Karpas-422 (cell line): ENCODE data around the gene APC. TPM values are rescaled to one million over a fixed set of nuclear protein-coding genes. Genes with fewer than 3 reads are reported as not detected.

Experiments used
- DNase-seq: peaks from one replicate; pipeline ENCODE4 v3.0.0-alpha.2; 2015
- H2AFZ ChIP-seq: fragments of 200-600 bp; sonication (generic); 2 replicates; pipeline ENCODE4 v1.6.1; 2014; ENCODE audit warnings: antibody characterized with exemption, low read length, mixed read lengths
- H3K27ac ChIP-seq: fragments of 200-600 bp; sonication (generic); 2 replicates; pipeline ENCODE4 v1.5.1; 2014; ENCODE audit warnings: mild to moderate bottlenecking, low read length, moderate library complexity
- H3K27me3 ChIP-seq: fragments of 200-600 bp; sonication (generic); 2 replicates; pipeline ENCODE4 v1.6.1; 2014; ENCODE audit warnings: low read length, mixed read lengths
- H3K36me3 ChIP-seq: fragments of 200-600 bp; sonication (generic); 2 replicates; pipeline ENCODE4 v1.6.1; 2014; ENCODE audit warnings: low read length, mixed read lengths; ENCODE audit not compliant: insufficient read depth
- H3K4me1 ChIP-seq: fragments of 200-600 bp; sonication (generic); 2 replicates; pipeline ENCODE4 v1.6.1; 2014; ENCODE audit warnings: mild to moderate bottlenecking, low read length, mixed read lengths
- H3K4me2 ChIP-seq: fragments of 200-600 bp; sonication (generic); 2 replicates; pipeline ENCODE4 v1.6.1; 2014; ENCODE audit warnings: low read length, low read depth, mild to moderate bottlenecking; ENCODE audit not compliant: poor library complexity, severe bottlenecking
- H3K4me3 ChIP-seq: fragments of 200-600 bp; sonication (generic); 2 replicates; pipeline ENCODE4 v1.5.1; 2014; ENCODE audit warnings: mild to moderate bottlenecking, antibody characterized with exemption, low read length, mixed read lengths
- H3K79me2 ChIP-seq: fragments of 200-600 bp; sonication (generic); 2 replicates; pipeline ENCODE4 v1.6.1; 2014; ENCODE audit warnings: mild to moderate bottlenecking, low read length, mixed read lengths
- H3K9ac ChIP-seq: fragments of 200-600 bp; sonication (generic); 2 replicates; pipeline ENCODE4 v1.6.0; 2014; ENCODE audit warnings: low read length
- H3K9me2 ChIP-seq: fragments of 200-600 bp; sonication (generic), shearing (Covaris generic); replicated peaks from 2 replicates; pipeline ENCODE4 v1.6.0; 2014; ENCODE audit warnings: mild to moderate bottlenecking, low read length, moderate library complexity; ENCODE audit not compliant: insufficient read depth
- H3K9me3 ChIP-seq: fragments of 300-700, 200-600 bp; sonication (generic); 2 replicates; pipeline ENCODE4 v1.6.1; 2014; ENCODE audit warnings: low read length, mixed read lengths
- H4K20me1 ChIP-seq: fragments of 200-600 bp; sonication (generic); 2 replicates; pipeline ENCODE4 v1.6.1; 2014; ENCODE audit warnings: mild to moderate bottlenecking, antibody characterized with exemption, low read length, low read depth; ENCODE audit not compliant: insufficient read depth
- total RNA-seq: library from RNA; depleted of rRNA; stranded (reverse); fragments of >200 nt; shearing (Covaris generic); gene quantifications from 2 replicates; pipeline ENCODE4 v1.2.3, GENCODE V29; 2014; ENCODE audit warnings: low replicate concordance

Gene APC
- total RNA-seq, 1 experiment from 2014 or later = 103 TPM

- Histone ChIP-seq H3K27ac (peak overlapping the region; percentile 66), H4K20me1 (no peaks in the 10 kb centered on the region)
Measured at GRCh38 chr5:112822456-112822855, 84.8 kb downstream of the APC start.

DNA sequence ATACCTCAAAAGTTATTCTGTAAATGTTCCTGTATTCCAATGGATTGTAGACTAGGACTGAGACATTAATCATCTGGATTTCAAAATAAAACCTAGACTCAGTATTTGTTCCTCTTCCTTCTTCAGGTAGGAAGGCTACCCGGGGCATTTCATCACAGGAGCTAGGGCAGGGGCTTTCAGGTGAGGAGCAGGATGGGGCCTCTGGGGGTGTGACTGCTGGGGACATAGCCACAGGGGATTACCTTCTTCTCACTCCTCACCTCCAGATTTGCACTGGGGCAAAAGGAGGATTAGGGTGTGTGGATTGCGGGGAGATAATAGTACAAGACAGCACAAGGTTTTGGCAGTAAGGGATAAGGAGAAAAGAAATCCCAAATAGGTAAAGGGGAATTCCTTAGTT lies 85.5 kb downstream of the APC start:
- Histone ChIP-seq H3K27me3 (no peaks in the 10 kb centered on the region), H3K4me3 (no peak overlapping the region), H3K79me2 (peaks cover 25% of the 10 kb centered on the region), H3K4me2 (peak overlapping the region; percentile 13), H4K20me1 (no peaks in the 10 kb centered on the region), H2AFZ (no peak overlapping the region), H3K9me2 (no peaks in the 10 kb centered on the region), H3K27ac (peak overlapping the region; percentile 66), H3K36me3 (peaks cover 84% of the 10 kb centered on the region), H3K4me1 (peaks cover 34% of the 10 kb centered on the region), H3K9ac (no peak overlapping the region), H3K9me3 (no peaks in the 10 kb centered on the region)
- no peak for DNase-seq

More at GRCh38 chr5:112822456-112822855, 84.8 kb downstream of the APC start:
- H3K4me2 ChIP-seq = peak overlapping the region; percentile 13
- H3K9me2 ChIP-seq = no peaks in the 10 kb centered on the region
- H3K79me2 ChIP-seq = peaks cover 28% of the 10 kb centered on the region
- H2AFZ ChIP-seq = no peak overlapping the region
- H3K4me1 ChIP-seq = peaks cover 34% of the 10 kb centered on the region
- H3K27me3 ChIP-seq = no peaks in the 10 kb centered on the region
- DNase-seq = no peak
- no peaks in the 10 kb centered on the region for H3K9me3 ChIP-seq
- H3K36me3 ChIP-seq = peaks cover 83% of the 10 kb centered on the region
- H3K9ac ChIP-seq = no peak overlapping the region
- H3K4me3 ChIP-seq = no peak overlapping the region

DNA sequence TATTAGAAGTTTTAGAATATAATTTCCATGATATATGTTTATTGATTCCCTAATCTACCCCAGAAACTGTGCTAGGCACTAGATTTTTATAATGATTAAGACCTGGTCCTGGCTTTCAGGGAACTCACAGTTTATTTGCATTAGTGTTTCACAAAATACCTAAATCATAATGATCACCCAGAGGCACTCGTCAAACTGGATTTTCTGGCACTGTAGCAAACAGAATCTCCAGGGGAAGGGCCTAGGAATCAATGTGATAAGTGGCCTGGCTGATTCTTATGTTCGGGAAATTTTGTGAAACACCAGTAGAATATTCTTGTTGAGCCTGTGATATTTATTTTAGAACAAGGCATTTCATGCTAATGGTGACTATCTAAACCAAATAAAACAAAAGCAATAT lies 86.0 kb downstream of the APC start:
- no peak for DNase-seq
- H3K36me3 ChIP-seq = peaks cover 86% of the 10 kb centered on the region

DNA sequence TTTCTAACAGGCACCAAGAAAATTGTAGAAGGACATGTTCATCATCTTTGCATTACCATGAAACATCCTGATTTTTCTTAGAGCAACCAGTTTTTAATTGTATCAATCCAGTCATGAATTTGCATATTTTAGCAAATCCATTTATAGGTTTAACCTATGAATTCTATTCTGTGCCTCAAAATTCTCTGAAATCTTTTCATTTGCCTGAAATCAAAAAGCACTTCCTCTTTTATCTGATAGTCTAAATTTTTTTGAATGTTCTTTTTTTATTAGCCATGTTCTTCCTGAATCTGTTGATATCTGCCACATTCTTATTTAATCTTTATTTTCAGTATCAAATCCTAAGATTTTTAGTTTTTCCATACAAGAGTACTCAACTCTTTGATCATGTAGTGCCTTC lies 86.5 kb downstream of the APC start:
- no peaks in the 10 kb centered on the region for H3K9me2 ChIP-seq
- H3K4me1 ChIP-seq = peaks cover 34% of the 10 kb centered on the region
- H3K79me2 ChIP-seq = peaks cover 20% of the 10 kb centered on the region
- peak overlapping the region; percentile 13 for H3K4me2 ChIP-seq
- no peak overlapping the region for H3K9ac ChIP-seq
- H3K36me3 ChIP-seq = peaks cover 85% of the 10 kb centered on the region
- no peaks in the 10 kb centered on the region for H4K20me1 ChIP-seq
- no peaks in the 10 kb centered on the region for H3K27me3 ChIP-seq
- peak overlapping the region; percentile 66 for H3K27ac ChIP-seq
- H3K9me3 ChIP-seq = no peaks in the 10 kb centered on the region
- DNase-seq = peak; percentile 80
- H3K4me3 ChIP-seq = no peak overlapping the region
- no peak overlapping the region for H2AFZ ChIP-seq

More for the DNA sequence above, 86.0 kb downstream of the APC start:
- Histone ChIP-seq H3K4me1 (peaks cover 34% of the 10 kb centered on the region), H3K27me3 (no peaks in the 10 kb centered on the region), H2AFZ (no peak overlapping the region), H3K4me3 (no peak overlapping the region), H3K9ac (no peak overlapping the region), H3K79me2 (peaks cover 25% of the 10 kb centered on the region), H3K4me2 (peak overlapping the region; percentile 13), H3K27ac (peak overlapping the region; percentile 66), H3K9me3 (no peaks in the 10 kb centered on the region), H4K20me1 (no peaks in the 10 kb centered on the region), H3K9me2 (no peaks in the 10 kb centered on the region)

DNA sequence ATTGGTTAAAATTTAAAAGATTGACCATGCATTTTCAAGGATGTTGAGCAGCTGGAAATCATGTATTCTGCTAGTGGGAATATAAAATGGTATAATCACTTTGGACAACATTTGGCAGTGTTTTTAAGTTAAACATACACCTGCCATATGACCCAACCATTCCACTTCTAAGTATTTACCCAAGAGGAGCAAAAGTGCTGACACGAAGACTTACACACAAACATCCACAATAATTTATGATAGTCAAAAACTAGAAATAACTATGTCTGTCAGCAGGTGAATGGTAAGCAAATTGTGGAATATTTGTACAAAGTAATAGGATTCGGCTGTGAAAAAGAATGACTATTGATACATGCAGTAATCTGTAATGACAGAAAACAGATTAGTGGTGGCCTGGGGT lies 92.7 kb downstream of the APC start:
- H3K9me2 ChIP-seq = no peaks in the 10 kb centered on the region
- no peak for DNase-seq
- peaks cover 23% of the 10 kb centered on the region for H3K79me2 ChIP-seq
- H3K9ac ChIP-seq = no peak overlapping the region
- H3K27ac ChIP-seq = no peak overlapping the region
- H3K9me3 ChIP-seq = no peaks in the 10 kb centered on the region
- no peak overlapping the region for H3K4me2 ChIP-seq
- H2AFZ ChIP-seq = no peak overlapping the region
- no peaks in the 10 kb centered on the region for H3K27me3 ChIP-seq
- H3K4me1 ChIP-seq = no peaks in the 10 kb centered on the region
- no peak overlapping the region for H3K4me3 ChIP-seq
- H3K36me3 ChIP-seq = peaks cover 75% of the 10 kb centered on the region; the same call in 1 of the 2 replicates
- no peaks in the 10 kb centered on the region for H4K20me1 ChIP-seq

DNA sequence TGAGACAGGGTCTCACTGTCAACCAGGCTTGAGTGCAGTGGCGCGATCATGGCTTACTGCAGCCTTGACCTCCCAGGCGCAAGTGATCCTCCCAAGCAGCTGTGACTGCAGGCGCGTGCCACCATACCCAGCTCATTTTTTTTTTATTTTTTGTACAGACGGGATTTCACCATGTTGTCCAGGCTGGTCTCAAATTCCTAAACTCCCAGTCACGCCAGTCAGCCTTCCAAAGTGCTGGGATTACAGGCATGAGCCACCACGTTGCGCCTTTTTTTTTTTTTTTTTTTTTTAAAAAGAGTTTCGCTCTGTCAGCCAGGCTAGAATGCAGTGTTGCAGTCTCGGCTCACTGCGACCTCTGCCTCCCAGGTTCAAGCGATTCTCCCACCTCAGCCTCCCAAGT lies 96.3 kb downstream of the APC start:
- no peak for DNase-seq

GRCh38 chr5:112844489-112844888 lies 106.8 kb downstream of the APC start:
- no peaks in the 10 kb centered on the region; the same call in 1 of the 2 replicates for H3K79me2 ChIP-seq
- DNase-seq = no peak

More for the DNA sequence above, 96.3 kb downstream of the APC start:
- no peak overlapping the region for H3K4me2 ChIP-seq
- no peaks in the 10 kb centered on the region for H3K9me2 ChIP-seq
- H3K4me1 ChIP-seq = no peaks in the 10 kb centered on the region
- no peak overlapping the region for H3K4me3 ChIP-seq
- peaks cover 69% of the 10 kb centered on the region for H3K36me3 ChIP-seq
- H4K20me1 ChIP-seq = no peaks in the 10 kb centered on the region
- H3K9ac ChIP-seq = no peak overlapping the region
- H3K27me3 ChIP-seq = no peaks in the 10 kb centered on the region
- H3K79me2 ChIP-seq = peaks cover 17% of the 10 kb centered on the region; the same call in 1 of the 2 replicates
- H3K27ac ChIP-seq = no peak overlapping the region
- H2AFZ ChIP-seq = no peak overlapping the region
- no peaks in the 10 kb centered on the region for H3K9me3 ChIP-seq

DNA sequence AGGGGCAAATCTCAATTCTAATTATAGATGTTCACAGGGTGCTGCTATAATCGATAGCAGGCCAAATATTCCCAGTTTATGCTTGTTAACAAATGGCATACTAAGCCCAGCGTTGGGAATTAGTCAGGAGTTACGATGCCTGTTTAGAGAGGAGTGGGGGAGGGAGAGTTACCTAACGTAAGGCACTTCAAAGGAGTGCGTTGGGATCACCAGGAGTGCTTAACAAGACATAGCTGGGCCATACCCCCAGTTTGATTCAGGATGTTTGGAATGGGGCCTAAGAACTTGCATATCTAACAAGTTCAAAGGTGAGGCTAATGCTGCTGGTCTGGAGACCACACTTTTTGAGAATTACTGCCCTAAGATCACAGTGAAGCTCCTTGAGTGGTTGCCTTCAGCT lies 108.9 kb downstream of the APC start:
- Histone ChIP-seq H4K20me1 (no peaks in the 10 kb centered on the region), H3K9me2 (no peaks in the 10 kb centered on the region), H3K9me3 (no peaks in the 10 kb centered on the region), H3K36me3 (peaks cover 20% of the 10 kb centered on the region; the same call in 1 of the 2 replicates), H3K27me3 (no peaks in the 10 kb centered on the region), H3K79me2 (no peaks in the 10 kb centered on the region), H3K27ac (peak overlapping the region; percentile 78), H3K4me3 (no peak overlapping the region), H3K9ac (peak overlapping the region; percentile 4; the same call in 1 of the 2 replicates), H3K4me2 (peak overlapping the region; percentile 49), H2AFZ (no peak overlapping the region), H3K4me1 (peaks cover 67% of the 10 kb centered on the region)
- DNase-seq = no peak

More at GRCh38 chr5:112844489-112844888, 106.8 kb downstream of the APC start:
- H2AFZ ChIP-seq = no peak overlapping the region
- peaks cover 32% of the 10 kb centered on the region; the same call in 1 of the 2 replicates for H3K36me3 ChIP-seq
- H3K4me3 ChIP-seq = no peak overlapping the region
- H3K27ac ChIP-seq = peak overlapping the region; percentile 78
- no peaks in the 10 kb centered on the region for H3K27me3 ChIP-seq
- no peaks in the 10 kb centered on the region for H3K9me3 ChIP-seq
- H3K4me1 ChIP-seq = peaks cover 62% of the 10 kb centered on the region
- H3K9ac ChIP-seq = no peak overlapping the region
- no peaks in the 10 kb centered on the region for H3K9me2 ChIP-seq
- H4K20me1 ChIP-seq = no peaks in the 10 kb centered on the region
- H3K4me2 ChIP-seq = no peak overlapping the region
